ENCODE results near the gene LILRA6.
A peak's percentile ranks its signal among the peaks of the same experiment; 100 is the strongest.
"Not testable (repeated sequence)": the region's sequence is repeated elsewhere in the genome, so short reads cannot be mapped to it uniquely, and the experiment has no call there.

LILRA6 gene

DNA sequence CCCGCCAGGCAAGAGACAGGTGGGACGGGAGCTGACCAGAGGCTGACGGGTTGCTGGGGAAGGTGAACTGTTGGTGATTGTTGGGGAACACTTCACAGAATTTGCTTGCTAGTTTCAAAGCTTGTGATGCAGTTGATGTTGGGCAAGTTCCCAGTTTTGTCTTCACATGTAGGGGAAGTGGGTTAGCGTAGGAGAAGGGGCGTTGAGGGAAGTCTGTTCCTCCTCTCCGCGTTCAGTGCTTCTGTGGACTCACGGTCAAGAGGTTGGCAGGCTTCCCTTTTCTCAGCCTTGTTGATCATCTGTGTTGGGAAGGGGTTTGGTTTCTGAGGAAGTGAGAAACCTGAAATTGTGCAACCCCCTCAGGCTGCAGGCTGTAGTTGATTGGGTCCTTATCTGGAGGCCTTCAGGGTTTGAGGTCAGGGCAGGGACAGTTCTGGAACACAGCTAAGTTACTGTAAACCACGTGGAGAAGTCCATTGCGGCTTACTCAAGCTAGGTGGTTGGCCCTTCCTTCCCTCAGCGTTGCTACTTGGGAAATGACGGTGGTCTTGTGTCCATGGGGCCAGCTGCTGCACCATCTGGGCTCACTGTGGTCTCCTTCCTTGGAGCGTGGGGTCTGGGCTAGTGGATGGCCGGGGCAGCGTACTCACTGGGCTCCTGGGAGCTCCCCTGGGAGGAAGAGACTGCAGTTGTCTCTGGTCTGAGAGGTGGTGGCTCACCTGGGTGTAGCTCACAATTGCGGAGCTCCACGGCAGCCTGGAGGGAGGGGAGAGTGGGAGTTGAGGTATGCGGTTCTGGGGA lies 34.4 kb downstream of the LILRA6 start:
- Histone ChIP-seq H3K79me2 (ENCODE audit: insufficient read depth, low read length) (peaks cover 80% of the 10 kb centered on the region), H3K4me1 (ENCODE audit: insufficient read depth, low read length, poor library complexity, severe bottlenecking) (peaks cover 59% of the 10 kb centered on the region), H3K9me2 (replicated peaks; ENCODE audit: low read depth, low read length) (no peaks in the 10 kb centered on the region), H3F3A (ENCODE audit: low read depth) (peaks cover 14% of the 10 kb centered on the region), H3K4me2 (ENCODE audit: low read depth, low read length, poor library complexity, severe bottlenecking) (peak overlapping the region; percentile 16), H3K36me3 (ENCODE audit: insufficient read depth, low read length) (peaks cover 58% of the 10 kb centered on the region), H3K27me3 (ENCODE audit: insufficient read depth, low read length, poor library complexity, severe bottlenecking) (no peaks in the 10 kb centered on the region), H3K4me3 (ENCODE audit: low read length, poor library complexity, severe bottlenecking) (no peak overlapping the region), H3K9me3 (ENCODE audit: insufficient read depth, low read depth, low read length) (no peaks in the 10 kb centered on the region), H4K20me1 (ENCODE audit: insufficient read depth, low read length, poor library complexity, severe bottlenecking) (peaks cover 81% of the 10 kb centered on the region), H2AFZ (ENCODE audit: low read length) (no peak overlapping the region), H3K9ac (ENCODE audit: low read depth, low read length, poor library complexity, severe bottlenecking) (no peak overlapping the region)
- no peak for TF ChIP-seq EZH2phosphoT487 (IDR thresholded peaks at IDR 0.05; ENCODE audit: borderline replicate concordance)
- TF ChIP-seq, protein P1, sequence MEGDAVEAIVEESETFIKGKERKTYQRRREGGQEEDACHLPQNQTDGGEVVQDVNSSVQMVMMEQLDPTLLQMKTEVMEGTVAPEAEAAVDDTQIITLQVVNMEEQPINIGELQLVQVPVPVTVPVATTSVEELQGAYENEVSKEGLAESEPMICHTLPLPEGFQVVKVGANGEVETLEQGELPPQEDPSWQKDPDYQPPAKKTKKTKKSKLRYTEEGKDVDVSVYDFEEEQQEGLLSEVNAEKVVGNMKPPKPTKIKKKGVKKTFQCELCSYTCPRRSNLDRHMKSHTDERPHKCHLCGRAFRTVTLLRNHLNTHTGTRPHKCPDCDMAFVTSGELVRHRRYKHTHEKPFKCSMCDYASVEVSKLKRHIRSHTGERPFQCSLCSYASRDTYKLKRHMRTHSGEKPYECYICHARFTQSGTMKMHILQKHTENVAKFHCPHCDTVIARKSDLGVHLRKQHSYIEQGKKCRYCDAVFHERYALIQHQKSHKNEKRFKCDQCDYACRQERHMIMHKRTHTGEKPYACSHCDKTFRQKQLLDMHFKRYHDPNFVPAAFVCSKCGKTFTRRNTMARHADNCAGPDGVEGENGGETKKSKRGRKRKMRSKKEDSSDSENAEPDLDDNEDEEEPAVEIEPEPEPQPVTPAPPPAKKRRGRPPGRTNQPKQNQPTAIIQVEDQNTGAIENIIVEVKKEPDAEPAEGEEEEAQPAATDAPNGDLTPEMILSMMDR (conservative IDR thresholded peaks at IDR 0.05; ENCODE audit: low read length): no peak

DNA sequence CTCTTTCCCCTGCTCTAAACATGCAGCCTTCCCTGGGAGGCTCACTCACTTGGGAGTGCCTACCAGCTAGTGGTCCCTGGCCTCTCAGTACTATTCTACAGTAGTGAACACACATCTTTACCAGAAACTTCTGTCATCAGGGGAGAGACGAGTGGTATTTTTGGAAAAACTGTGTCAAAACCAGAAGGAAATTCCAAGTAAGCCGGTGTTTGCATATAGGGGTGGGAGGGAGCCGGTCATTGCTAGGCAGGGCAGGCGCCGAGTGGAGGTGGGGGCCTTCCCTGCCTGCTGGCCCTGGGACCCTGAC lies 35.0 kb downstream of the LILRA6 start:
- H3K9ac ChIP-seq (ENCODE audit: low read depth, low read length, poor library complexity, severe bottlenecking): no peak overlapping the region
- H3K9me3 ChIP-seq (ENCODE audit: insufficient read depth, low read depth, low read length): no peaks in the 10 kb centered on the region
- peaks cover 65% of the 10 kb centered on the region for H3K4me1 ChIP-seq (ENCODE audit: insufficient read depth, low read length, poor library complexity, severe bottlenecking)
- peaks cover 84% of the 10 kb centered on the region for H4K20me1 ChIP-seq (ENCODE audit: insufficient read depth, low read length, poor library complexity, severe bottlenecking)
- no peaks in the 10 kb centered on the region for H3K27me3 ChIP-seq (ENCODE audit: insufficient read depth, low read length, poor library complexity, severe bottlenecking)
- TF ChIP-seq EZH2phosphoT487 (IDR thresholded peaks at IDR 0.05; ENCODE audit: borderline replicate concordance): no peak
- TF ChIP-seq, protein P1 (conservative IDR thresholded peaks at IDR 0.05; ENCODE audit: low read length): no peak
- H2AFZ ChIP-seq (ENCODE audit: low read length): no peak overlapping the region
- peak overlapping the region; percentile 16 for H3K4me2 ChIP-seq (ENCODE audit: low read depth, low read length, poor library complexity, severe bottlenecking)
- H3K9me2 ChIP-seq (replicated peaks; ENCODE audit: low read depth, low read length): no peaks in the 10 kb centered on the region
- H3K4me3 ChIP-seq (ENCODE audit: low read length, poor library complexity, severe bottlenecking): no peak overlapping the region
- peaks cover 80% of the 10 kb centered on the region for H3K79me2 ChIP-seq (ENCODE audit: insufficient read depth, low read length)
- H3F3A ChIP-seq (ENCODE audit: low read depth): peaks cover 14% of the 10 kb centered on the region
- peaks cover 64% of the 10 kb centered on the region for H3K36me3 ChIP-seq (ENCODE audit: insufficient read depth, low read length)

DNA sequence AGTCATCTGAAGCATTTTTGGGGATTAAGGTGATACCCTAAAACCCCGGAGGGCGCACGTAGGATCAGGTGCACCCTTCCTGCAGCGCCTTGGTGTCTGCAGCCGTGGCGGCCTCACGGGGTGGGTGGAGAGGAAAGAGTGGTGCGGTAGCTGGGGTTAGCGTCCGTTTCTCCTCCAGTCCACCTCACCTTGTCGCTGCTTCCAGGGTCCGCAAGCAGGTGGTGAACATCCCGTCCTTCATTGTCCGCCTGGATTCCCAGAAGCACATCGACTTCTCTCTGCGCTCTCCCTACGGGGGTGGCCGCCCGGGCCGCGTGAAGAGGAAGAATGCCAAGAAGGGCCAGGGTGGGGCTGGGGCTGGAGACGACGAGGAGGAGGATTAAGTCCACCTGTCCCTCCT lies 35.4 kb downstream of the LILRA6 start:
- H3K36me3 ChIP-seq (ENCODE audit: insufficient read depth, low read length): peaks cover 68% of the 10 kb centered on the region
- peaks cover 86% of the 10 kb centered on the region for H4K20me1 ChIP-seq (ENCODE audit: insufficient read depth, low read length, poor library complexity, severe bottlenecking)
- H3F3A ChIP-seq (ENCODE audit: low read depth): peaks cover 14% of the 10 kb centered on the region
- H3K9me2 ChIP-seq (replicated peaks; ENCODE audit: low read depth, low read length); H3K4me3 ChIP-seq (ENCODE audit: low read length, poor library complexity, severe bottlenecking); H3K9me3 ChIP-seq (ENCODE audit: insufficient read depth, low read depth, low read length); H3K27me3 ChIP-seq (ENCODE audit: insufficient read depth, low read length, poor library complexity, severe bottlenecking); H2AFZ ChIP-seq (ENCODE audit: low read length); H3K9ac ChIP-seq (ENCODE audit: low read depth, low read length, poor library complexity, severe bottlenecking): not testable (repeated sequence)
- H3K4me1 ChIP-seq (ENCODE audit: insufficient read depth, low read length, poor library complexity, severe bottlenecking): peaks cover 69% of the 10 kb centered on the region
- peaks cover 80% of the 10 kb centered on the region for H3K79me2 ChIP-seq (ENCODE audit: insufficient read depth, low read length)
- H3K4me2 ChIP-seq (ENCODE audit: low read depth, low read length, poor library complexity, severe bottlenecking): peak overlapping the region; percentile 100

DNA sequence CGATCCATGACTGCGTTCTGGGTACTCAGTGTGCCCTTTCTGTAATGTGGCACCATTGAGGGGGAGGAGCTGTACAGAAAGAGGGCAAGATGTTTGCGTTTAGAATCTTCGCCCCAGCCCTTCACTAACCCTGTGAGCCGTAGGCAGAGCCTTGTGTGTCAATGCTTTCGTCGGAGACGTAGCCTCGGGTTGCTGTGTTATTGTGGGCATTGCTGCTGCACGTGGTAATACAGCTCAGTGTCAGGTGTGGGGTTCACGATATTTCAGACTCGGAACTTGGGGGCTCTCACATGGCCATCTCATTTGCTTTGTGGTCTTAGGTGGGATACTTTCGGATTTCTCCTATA lies 35.8 kb downstream of the LILRA6 start:
- H3K36me3 ChIP-seq (ENCODE audit: insufficient read depth, low read length): peaks cover 72% of the 10 kb centered on the region
- peaks cover 80% of the 10 kb centered on the region for H3K79me2 ChIP-seq (ENCODE audit: insufficient read depth, low read length)
- H3K27me3 ChIP-seq (ENCODE audit: insufficient read depth, low read length, poor library complexity, severe bottlenecking): no peaks in the 10 kb centered on the region
- no peak overlapping the region for H3K9ac ChIP-seq (ENCODE audit: low read depth, low read length, poor library complexity, severe bottlenecking)
- H3K9me2 ChIP-seq (replicated peaks; ENCODE audit: low read depth, low read length): no peaks in the 10 kb centered on the region
- H3F3A ChIP-seq (ENCODE audit: low read depth): peaks cover 14% of the 10 kb centered on the region
- no peak overlapping the region for H2AFZ ChIP-seq (ENCODE audit: low read length)
- H3K4me1 ChIP-seq (ENCODE audit: insufficient read depth, low read length, poor library complexity, severe bottlenecking): peaks cover 73% of the 10 kb centered on the region
- no peak overlapping the region for H3K4me3 ChIP-seq (ENCODE audit: low read length, poor library complexity, severe bottlenecking)
- peaks cover 89% of the 10 kb centered on the region for H4K20me1 ChIP-seq (ENCODE audit: insufficient read depth, low read length, poor library complexity, severe bottlenecking)
- H3K9me3 ChIP-seq (ENCODE audit: insufficient read depth, low read depth, low read length): no peaks in the 10 kb centered on the region
- TF ChIP-seq EZH2phosphoT487 (IDR thresholded peaks at IDR 0.05; ENCODE audit: borderline replicate concordance): no peak
- TF ChIP-seq, protein P1 (conservative IDR thresholded peaks at IDR 0.05; ENCODE audit: low read length): no peak
- peak overlapping the region; percentile 100 for H3K4me2 ChIP-seq (ENCODE audit: low read depth, low read length, poor library complexity, severe bottlenecking)
